Daoy (cell line): ENCODE data around the gene CSNK2A1. TPM values are rescaled to one million over a fixed set of nuclear protein-coding genes. Genes with fewer than 3 reads are reported as not detected.
"Not testable (repeated sequence)": the region's sequence is repeated elsewhere in the genome, so short reads cannot be mapped to it uniquely, and the experiment has no call there.

Experiments used
- DNase-seq: peaks from one replicate; pipeline ENCODE4 v3.0.0-alpha.2; 2015; ENCODE audit warnings: low read depth
- total RNA-seq: library from RNA; depleted of rRNA; stranded (reverse); fragments of >200 nt; shearing (Covaris generic); gene quantifications from 2 replicates; pipeline ENCODE4 v1.2.3, GENCODE V29; 2014

CSNK2A1 gene
- total RNA-seq, 1 experiment from 2014 or later, result 123 TPM

GRCh38 chr20:458776-459175 lies 84.8 kb downstream of the CSNK2A1 start:
- DNase-seq, result no peak

- no peak for DNase-seq
Measured at GRCh38 chr20:454951-455350, 88.6 kb downstream of the CSNK2A1 start.

- DNase-seq, result not testable (repeated sequence)
Measured at GRCh38 chr20:452021-452420, 91.6 kb downstream of the CSNK2A1 start.

GRCh38 chr20:445514-446336 lies 97.9 kb downstream of the CSNK2A1 start:
- DNase-seq, result no peak

- no peak for DNase-seq
Measured at GRCh38 chr20:444862-445426, 98.6 kb downstream of the CSNK2A1 start.

- no peak for DNase-seq
Measured at GRCh38 chr20:444117-444516, 99.5 kb downstream of the CSNK2A1 start.

- no peak for DNase-seq
Measured at GRCh38 chr20:443223-443775, 100.3 kb downstream of the CSNK2A1 start.

GRCh38 chr20:440636-441035 lies 103.0 kb downstream of the CSNK2A1 start:
- peak; percentile 33 for DNase-seq

GRCh38 chr20:440148-440547 lies 103.4 kb downstream of the CSNK2A1 start:
- DNase-seq, result no peak

GRCh38 chr20:438571-439469 lies 104.8 kb downstream of the CSNK2A1 start:
- DNase-seq, result no peak

GRCh38 chr20:437787-438486 lies 105.7 kb downstream of the CSNK2A1 start:
- no peak for DNase-seq

GRCh38 chr20:436476-436875 lies 107.1 kb downstream of the CSNK2A1 start:
- DNase-seq, result no peak

- DNase-seq, result no peak
Measured at GRCh38 chr20:435558-435957, 108.0 kb downstream of the CSNK2A1 start.

- DNase-seq, result no peak
Measured at GRCh38 chr20:434661-435419, 108.8 kb downstream of the CSNK2A1 start.

- DNase-seq, result no peak
Measured at GRCh38 chr20:434221-434620, 109.4 kb downstream of the CSNK2A1 start.

GRCh38 chr20:433300-433975 lies 110.2 kb downstream of the CSNK2A1 start:
- DNase-seq, result peak; percentile 26

- DNase-seq, result no peak
Measured at GRCh38 chr20:432677-433299, 110.8 kb downstream of the CSNK2A1 start.

GRCh38 chr20:432208-432607 lies 111.4 kb downstream of the CSNK2A1 start:
- DNase-seq, result no peak

GRCh38 chr20:431012-431904 lies 112.3 kb downstream of the CSNK2A1 start:
- peak; percentile 70 for DNase-seq
